KMS-11 (cell line): ENCODE results near the gene TPRA1.

Experiments used
- H2AFZ ChIP-seq: fragments of 200-600 bp; sonication (generic); 2 replicates; pipeline ENCODE4 v1.6.1; 2016; ENCODE audit warnings: antibody characterized with exemption, mixed run types, low read depth
- H3K27ac ChIP-seq: fragments of 200-600 bp; sonication (generic); 2 replicates; pipeline ENCODE4 v1.6.1; 2016; ENCODE audit warnings: mild to moderate bottlenecking, mixed run types
- H3K27me3 ChIP-seq: fragments of 200-600 bp; sonication (generic); 2 replicates; pipeline ENCODE4 v1.6.1; 2017; ENCODE audit warnings: mild to moderate bottlenecking, low read depth, mixed run types, moderate library complexity; ENCODE audit not compliant: insufficient read depth
- H3K36me3 ChIP-seq: fragments of 200-600 bp; sonication (generic); 2 replicates; pipeline ENCODE4 v1.6.1; 2017; ENCODE audit warnings: mild to moderate bottlenecking, mixed run types; ENCODE audit not compliant: insufficient read depth
- H3K4me1 ChIP-seq: fragments of 200-600 bp; sonication (generic); 2 replicates; pipeline ENCODE4 v1.6.1; 2016; ENCODE audit warnings: mild to moderate bottlenecking, low read depth, mixed run types; ENCODE audit not compliant: poor library complexity, severe bottlenecking
- H3K4me2 ChIP-seq: fragments of 200-600 bp; sonication (generic); 2 replicates; pipeline ENCODE4 v1.7.0; 2016; ENCODE audit warnings: mild to moderate bottlenecking, mixed run types
- H3K4me3 ChIP-seq: fragments of 200-600 bp; sonication (generic); IDR thresholded peaks from 2 replicates; pipeline ENCODE4 v1.6.1; 2017; ENCODE audit warnings: low read depth, low read length, mixed read lengths; ENCODE audit not compliant: insufficient read depth
- H3K79me2 ChIP-seq: fragments of 200-600 bp; sonication (generic); 2 replicates; pipeline ENCODE4 v1.6.1; 2016; ENCODE audit warnings: low read depth, mixed run types; ENCODE audit not compliant: insufficient read depth
- H3K9ac ChIP-seq: fragments of 200-600 bp; sonication (generic); 2 replicates; pipeline ENCODE4 v1.6.1; 2016; ENCODE audit warnings: mild to moderate bottlenecking, mixed run types
- H4K20me1 ChIP-seq: fragments of 200-600 bp; sonication (generic); 2 replicates; pipeline ENCODE4 v1.6.1; 2016; ENCODE audit warnings: mild to moderate bottlenecking, mixed run types; ENCODE audit not compliant: insufficient read depth
- TF ChIP-seq, protein P1 (sequence below): fragments of 200-600 bp; sonication (generic); conservative IDR thresholded peaks from 2 replicates; pipeline ENCODE4 v1.6.1; 2017; ENCODE audit warnings: low read depth, mild to moderate bottlenecking, antibody characterized with exemption, low read length, moderate library complexity, mixed read lengths

TPRA1 gene

GRCh38 chr3:127560051-127560787, 30.3 kb downstream of the TPRA1 start:
- Histone ChIP-seq H3K27ac (no peak overlapping the region), H2AFZ (peak overlapping the region; percentile 43; the same call in 1 of the 2 replicates), H3K9ac (no peak overlapping the region), H4K20me1 (no peaks in the 10 kb centered on the region), H3K27me3 (no peaks in the 10 kb centered on the region), H3K4me2 (no peak overlapping the region), H3K4me3 (no peak overlapping the region), H3K36me3 (no peaks in the 10 kb centered on the region), H3K79me2 (no peaks in the 10 kb centered on the region), H3K4me1 (no peaks in the 10 kb centered on the region)
- TF ChIP-seq, protein P1, sequence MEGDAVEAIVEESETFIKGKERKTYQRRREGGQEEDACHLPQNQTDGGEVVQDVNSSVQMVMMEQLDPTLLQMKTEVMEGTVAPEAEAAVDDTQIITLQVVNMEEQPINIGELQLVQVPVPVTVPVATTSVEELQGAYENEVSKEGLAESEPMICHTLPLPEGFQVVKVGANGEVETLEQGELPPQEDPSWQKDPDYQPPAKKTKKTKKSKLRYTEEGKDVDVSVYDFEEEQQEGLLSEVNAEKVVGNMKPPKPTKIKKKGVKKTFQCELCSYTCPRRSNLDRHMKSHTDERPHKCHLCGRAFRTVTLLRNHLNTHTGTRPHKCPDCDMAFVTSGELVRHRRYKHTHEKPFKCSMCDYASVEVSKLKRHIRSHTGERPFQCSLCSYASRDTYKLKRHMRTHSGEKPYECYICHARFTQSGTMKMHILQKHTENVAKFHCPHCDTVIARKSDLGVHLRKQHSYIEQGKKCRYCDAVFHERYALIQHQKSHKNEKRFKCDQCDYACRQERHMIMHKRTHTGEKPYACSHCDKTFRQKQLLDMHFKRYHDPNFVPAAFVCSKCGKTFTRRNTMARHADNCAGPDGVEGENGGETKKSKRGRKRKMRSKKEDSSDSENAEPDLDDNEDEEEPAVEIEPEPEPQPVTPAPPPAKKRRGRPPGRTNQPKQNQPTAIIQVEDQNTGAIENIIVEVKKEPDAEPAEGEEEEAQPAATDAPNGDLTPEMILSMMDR: no peak

DNA sequence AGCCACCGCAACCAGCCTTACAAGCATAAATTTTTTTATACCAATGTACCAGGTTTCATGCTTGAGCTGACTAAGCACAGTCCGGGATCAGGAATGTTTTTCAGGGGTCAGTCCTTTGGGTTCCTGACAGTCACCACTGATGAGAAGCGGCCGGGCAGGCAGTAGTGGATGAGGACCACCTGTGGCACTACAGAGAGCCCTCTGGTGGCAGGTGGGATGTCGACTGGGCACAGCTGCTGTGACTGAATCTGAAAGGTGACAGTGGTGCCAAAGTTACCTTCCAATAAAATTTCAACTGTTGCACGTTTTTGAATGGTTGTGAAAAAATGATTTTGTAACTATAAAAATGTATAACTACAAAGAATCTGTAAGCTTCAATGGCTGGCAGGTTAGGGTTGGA, 34.0 kb downstream of the TPRA1 start:
- H4K20me1 ChIP-seq: no peaks in the 10 kb centered on the region
- TF ChIP-seq, protein P1: 0 out of 2 replicates have a peak, but pooled peaks have one; percentile 20
- H3K27ac ChIP-seq: no peak overlapping the region
- no peak overlapping the region for H3K9ac ChIP-seq
- no peaks in the 10 kb centered on the region for H3K4me1 ChIP-seq
- H3K4me2 ChIP-seq: no peak overlapping the region
- no peaks in the 10 kb centered on the region for H3K36me3 ChIP-seq
- H3K27me3 ChIP-seq: no peaks in the 10 kb centered on the region
- H2AFZ ChIP-seq: no peak overlapping the region
- no peaks in the 10 kb centered on the region for H3K79me2 ChIP-seq
- H3K4me3 ChIP-seq: no peak overlapping the region

DNA sequence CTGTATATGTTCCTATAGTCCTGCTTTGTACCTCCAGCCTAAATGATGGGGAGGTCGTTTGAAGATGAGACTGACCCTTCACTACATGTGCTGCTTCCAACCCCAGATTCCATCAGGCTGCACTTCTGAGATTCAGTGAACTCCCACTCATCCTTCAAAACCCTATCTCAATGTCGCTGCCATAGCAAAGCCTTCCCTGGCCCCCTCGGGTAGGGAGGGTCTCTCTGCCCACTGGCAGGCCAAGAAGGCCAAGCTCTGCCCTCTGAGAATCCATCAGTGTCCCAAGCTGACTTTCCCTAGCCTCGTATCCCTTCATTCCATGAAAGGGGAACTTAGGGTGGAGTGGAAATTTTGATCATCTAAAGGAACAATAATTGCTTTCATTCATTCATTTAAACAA, 35.4 kb downstream of the TPRA1 start:
- Histone ChIP-seq H3K4me2 (no peak overlapping the region), H3K27ac (no peak overlapping the region), H3K27me3 (no peaks in the 10 kb centered on the region), H3K36me3 (no peaks in the 10 kb centered on the region), H3K79me2 (no peaks in the 10 kb centered on the region), H2AFZ (no peak overlapping the region), H3K4me3 (no peak overlapping the region), H4K20me1 (no peaks in the 10 kb centered on the region), H3K9ac (no peak overlapping the region), H3K4me1 (no peaks in the 10 kb centered on the region)
- TF ChIP-seq, protein P1: no peak

DNA sequence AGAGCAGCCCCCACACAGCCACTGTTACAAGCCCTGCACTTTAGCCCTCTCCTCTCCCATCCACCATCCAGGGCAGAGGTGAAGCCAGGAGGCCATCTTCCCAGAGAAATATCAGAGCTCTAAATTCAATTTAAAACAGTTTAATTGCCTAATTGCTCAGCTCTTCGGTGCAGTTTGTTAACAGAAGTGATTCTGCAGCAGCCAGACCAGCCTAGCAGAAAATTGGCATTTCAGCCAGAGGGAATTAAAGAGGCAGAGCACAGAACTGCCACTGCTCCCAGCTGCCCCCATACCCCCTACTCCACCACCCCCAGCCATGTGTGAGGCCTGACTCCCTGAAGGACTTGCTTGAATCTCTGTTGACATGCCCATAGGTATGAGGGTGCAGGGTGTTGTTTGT, 38.5 kb downstream of the TPRA1 start:
- TF ChIP-seq, protein P1: no peak
- Histone ChIP-seq H3K4me3 (no peak overlapping the region), H3K79me2 (no peaks in the 10 kb centered on the region), H3K4me2 (no peak overlapping the region), H3K27me3 (no peaks in the 10 kb centered on the region), H3K36me3 (no peaks in the 10 kb centered on the region), H3K4me1 (peaks cover 3% of the 10 kb centered on the region), H3K27ac (no peak overlapping the region), H4K20me1 (no peaks in the 10 kb centered on the region), H3K9ac (no peak overlapping the region), H2AFZ (no peak overlapping the region)
